AG10803 (cell line): Measurements from ENCODE around the gene CCL17.

ENCODE experiments used
- DNase-seq: peaks from one replicate; pipeline ENCODE4 v3.0.0; 2010; ENCODE audit warnings: low read depth
- H3K4me3 ChIP-seq: 2 replicates; pipeline ENCODE4 v1.5.1; 2011; ENCODE audit warnings: mild to moderate bottlenecking, low read length, control low read depth
- CTCF ChIP-seq: conservative IDR thresholded peaks from 2 replicates; pipeline ENCODE4 v1.5.1; 2011; ENCODE audit warnings: mild to moderate bottlenecking, low read length, control low read depth, inconsistent platforms

The CCL17 gene

GRCh38 chr16:57360321-57360935 is 44.1 kb upstream of the CCL17 start:
- no peak overlapping the region for H3K4me3 ChIP-seq
- DNase-seq = no peak
- no peak for TF ChIP-seq CTCF

- no peak overlapping the region for H3K4me3 ChIP-seq
Observed at GRCh38 chr16:57361404-57361803, 43.2 kb upstream of the CCL17 start.

GRCh38 chr16:57364143-57364542 is 40.4 kb upstream of the CCL17 start:
- no peak overlapping the region for H3K4me3 ChIP-seq
- no peak for DNase-seq
- no peak for TF ChIP-seq CTCF

More at GRCh38 chr16:57361404-57361803, 43.2 kb upstream of the CCL17 start:
- no peak for TF ChIP-seq CTCF
- no peak for DNase-seq

- TF ChIP-seq CTCF = no peak
- DNase-seq = no peak
- no peak overlapping the region for H3K4me3 ChIP-seq
Observed at GRCh38 chr16:57366544-57367040, 38.0 kb upstream of the CCL17 start.

- no peak for TF ChIP-seq CTCF
- H3K4me3 ChIP-seq = no peak overlapping the region
- DNase-seq = peak; percentile 17
Observed at GRCh38 chr16:57367116-57367752, 37.3 kb upstream of the CCL17 start.

- no peak for DNase-seq
- no peak overlapping the region for H3K4me3 ChIP-seq
- TF ChIP-seq CTCF = no peak
Observed at GRCh38 chr16:57371494-57372371, 32.8 kb upstream of the CCL17 start.
